Keratinocyte (primary cell): ENCODE measurements around the gene LMBR1. TPM values are rescaled to one million over a fixed set of nuclear protein-coding genes. Genes with fewer than 3 reads are reported as not detected.
"Not testable (repeated sequence)": the region's sequence is repeated elsewhere in the genome, so short reads cannot be mapped to it uniquely, and the experiment has no call there.

ENCODE experiments used
- DNase-seq: peaks from one replicate; pipeline ENCODE4 v3.0.0-alpha.2; 2011; ENCODE audit warnings: low read depth, missing footprints, low spot score
- FAIRE-seq: peaks from 2 replicates; lab custom pipeline; 2011; peaks lifted over from hg19 to GRCh38; lab: Jason Lieb, UNC
- H2AFZ ChIP-seq: 2 replicates; pipeline ENCODE4 v1.6.0; 2012; ENCODE audit warnings: low read length, control low read depth, inconsistent platforms; ENCODE audit not compliant: control insufficient read depth
- H3K27ac ChIP-seq: 2 replicates; pipeline ENCODE4 v1.5.1; 2011; ENCODE audit warnings: low read length; ENCODE audit not compliant: control insufficient read depth, insufficient read depth
- H3K27me3 ChIP-seq: 3 replicates; pipeline ENCODE4 v1.6.0; 2011; ENCODE audit warnings: low read length; ENCODE audit not compliant: control insufficient read depth, insufficient read depth; ENCODE audit errors: extremely low read depth
- H3K36me3 ChIP-seq, 2 experiments: 2 replicates in 1 of 2; 3 replicates in 1 of 2; pipeline ENCODE4 v1.5.1; 2011; ENCODE audit warnings: low read length in 2 of 2, mild to moderate bottlenecking in 1 of 2; ENCODE audit not compliant: control insufficient read depth in 2 of 2, insufficient read depth in 2 of 2; ENCODE audit errors: extremely low read depth in 1 of 2
- H3K4me1 ChIP-seq: 3 replicates; pipeline ENCODE4 v1.5.1; 2011; ENCODE audit warnings: low read length; ENCODE audit not compliant: control insufficient read depth, insufficient read depth; ENCODE audit errors: extremely low read depth
- H3K4me2 ChIP-seq: 3 replicates; pipeline ENCODE4 v1.6.0; 2011; ENCODE audit warnings: low read depth, low read length; ENCODE audit not compliant: control insufficient read depth, insufficient read depth; ENCODE audit errors: extremely low read depth
- H3K4me3 ChIP-seq, 3 experiments: fragments of 200-600 bp in 1 of 3; sonication (generic) in 1 of 3; 2 replicates in 2 of 3; 3 replicates in 1 of 3; pipeline ENCODE4 v1.5.1; 2011 to 2016; ENCODE audit warnings: low read length in 3 of 3, mild to moderate bottlenecking in 3 of 3, control low read depth in 2 of 3, inconsistent platforms in 1 of 3, low read depth in 1 of 3, mixed read lengths in 1 of 3, mixed run types in 1 of 3, moderate library complexity in 1 of 3; ENCODE audit not compliant: control insufficient read depth in 2 of 3, insufficient read depth in 2 of 3; ENCODE audit errors: extremely low read depth in 1 of 3
- H3K79me2 ChIP-seq: 2 replicates; pipeline ENCODE4 v1.6.0; 2012; ENCODE audit warnings: low read length; ENCODE audit not compliant: control insufficient read depth, insufficient read depth
- H3K9ac ChIP-seq: 3 replicates; pipeline ENCODE4 v1.6.0; 2011; ENCODE audit warnings: low read length; ENCODE audit not compliant: control insufficient read depth, insufficient read depth; ENCODE audit errors: extremely low read depth
- H3K9me1 ChIP-seq: 3 replicates; pipeline ENCODE4 v1.6.0; 2011; ENCODE audit warnings: low read length; ENCODE audit not compliant: control insufficient read depth, insufficient read depth; ENCODE audit errors: extremely low read depth
- H3K9me3 ChIP-seq: 2 replicates; pipeline ENCODE4 v1.5.1; 2012; ENCODE audit warnings: low read depth, low read length; ENCODE audit not compliant: control insufficient read depth
- H4K20me1 ChIP-seq: 3 replicates; pipeline ENCODE4 v1.6.0; 2011; ENCODE audit warnings: low read length; ENCODE audit not compliant: control insufficient read depth, insufficient read depth; ENCODE audit errors: extremely low read depth
- EZH2 ChIP-seq: IDR thresholded peaks from one replicate; pipeline ENCODE4 v1.6.1; 2012; ENCODE audit warnings: inconsistent platforms, mild to moderate bottlenecking, low read length, moderate library complexity
- dilution Hi-C: fragments of 300-500 bp; cut with MboI; formaldehyde crosslinking; loops from one replicate; pipeline ENCODE4 v1.7.0; 2020; ENCODE audit warnings: low sequenced_read_pairs; ENCODE audit not compliant: extremely low pct_ligation_motif_present
- polyA plus RNA-seq, 5 experiments: library from polyadenylated mRNA; depleted of rRNA in 3 of 5; stranded (reverse) in 3 of 5; stranded (forward) in 1 of 5; unstranded in 1 of 5; fragments of >200 nt; gene quantifications; 1 replicate in 1 of 5; 2 replicates in 3 of 5; 3 replicates in 1 of 5; pipeline versions ENCODE4 v1.2.1 to v1.2.3, GENCODE V29; 2011 to 2012; ENCODE audit warnings: missing spikeins in 2 of 5, low read depth in 1 of 5, low replicate concordance in 1 of 5
- TF ChIP-seq, protein P1 (sequence below), 3 experiments: IDR thresholded peaks in 1 of 3; conservative IDR thresholded peaks in 1 of 3; optimal IDR thresholded peaks in 1 of 3; 2 replicates in 2 of 3; 3 replicates in 1 of 3; pipeline versions ENCODE3 to v1.5.1; 2011; ENCODE audit warnings: low read length in 3 of 3, mild to moderate bottlenecking in 3 of 3, moderate library complexity in 2 of 3, control low read depth in 1 of 3, inconsistent platforms in 1 of 3; ENCODE audit not compliant: insufficient read depth in 2 of 3; ENCODE audit errors: extremely low read depth in 1 of 3

LMBR1 gene
- polyA plus RNA-seq, 1 donor (not counting 4 experiments of a cell fraction or from before 2014, with no cell fraction given), result 30.2 TPM

DNA sequence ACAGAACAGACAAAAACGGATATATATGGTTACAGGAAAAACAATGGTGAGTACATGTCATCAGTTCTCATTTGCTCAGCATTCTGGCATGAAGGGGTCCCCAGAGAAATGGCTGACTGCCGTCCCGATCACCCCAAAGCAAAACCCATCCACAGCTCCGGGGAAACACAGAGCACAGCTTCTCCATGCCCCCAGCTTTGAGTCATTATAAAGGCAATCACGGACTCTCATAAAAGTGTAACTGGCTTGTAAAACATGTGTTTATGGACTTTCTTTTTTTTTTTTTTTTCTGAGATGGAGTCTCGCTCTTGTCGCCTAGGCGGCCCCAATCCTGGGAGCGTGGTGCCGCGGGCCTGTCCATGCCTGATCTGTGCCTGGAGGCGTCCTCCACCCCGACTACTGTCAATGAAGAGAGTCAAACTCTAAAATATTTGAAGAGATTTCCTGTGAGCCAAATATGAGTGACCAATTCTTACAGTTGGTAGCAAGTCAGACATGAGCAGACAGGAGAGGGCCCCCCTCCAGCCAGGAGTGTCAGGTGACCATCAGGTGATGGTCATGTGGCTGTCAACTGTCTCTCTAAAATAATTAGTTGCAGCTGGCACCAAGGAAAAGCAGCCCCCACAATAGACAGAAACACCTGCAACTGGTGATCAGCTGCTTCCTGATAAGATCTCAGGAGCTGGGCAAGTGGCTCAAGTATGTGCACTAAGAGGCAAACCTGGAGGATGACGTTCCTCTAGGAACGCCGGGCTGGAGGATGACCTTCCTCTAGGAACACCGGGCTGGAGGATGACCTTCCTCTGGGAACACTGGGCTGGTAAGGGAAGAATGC is 34.8 kb upstream of the LMBR1 start:
- H3K79me2 ChIP-seq, result no peaks in the 10 kb centered on the region
- H3K4me2 ChIP-seq, result no peak overlapping the region
- no peaks in the 10 kb centered on the region for H4K20me1 ChIP-seq
- H3K9me1 ChIP-seq, result no peaks in the 10 kb centered on the region
- H3K36me3 ChIP-seq, result no peaks in the 10 kb centered on the region
- H3K27me3 ChIP-seq, result peaks cover 5% of the 10 kb centered on the region
- no peak for FAIRE-seq
- no peak for DNase-seq
- H2AFZ ChIP-seq, result no peak overlapping the region
- H3K9me3 ChIP-seq, result no peaks in the 10 kb centered on the region
- TF ChIP-seq, protein P1, sequence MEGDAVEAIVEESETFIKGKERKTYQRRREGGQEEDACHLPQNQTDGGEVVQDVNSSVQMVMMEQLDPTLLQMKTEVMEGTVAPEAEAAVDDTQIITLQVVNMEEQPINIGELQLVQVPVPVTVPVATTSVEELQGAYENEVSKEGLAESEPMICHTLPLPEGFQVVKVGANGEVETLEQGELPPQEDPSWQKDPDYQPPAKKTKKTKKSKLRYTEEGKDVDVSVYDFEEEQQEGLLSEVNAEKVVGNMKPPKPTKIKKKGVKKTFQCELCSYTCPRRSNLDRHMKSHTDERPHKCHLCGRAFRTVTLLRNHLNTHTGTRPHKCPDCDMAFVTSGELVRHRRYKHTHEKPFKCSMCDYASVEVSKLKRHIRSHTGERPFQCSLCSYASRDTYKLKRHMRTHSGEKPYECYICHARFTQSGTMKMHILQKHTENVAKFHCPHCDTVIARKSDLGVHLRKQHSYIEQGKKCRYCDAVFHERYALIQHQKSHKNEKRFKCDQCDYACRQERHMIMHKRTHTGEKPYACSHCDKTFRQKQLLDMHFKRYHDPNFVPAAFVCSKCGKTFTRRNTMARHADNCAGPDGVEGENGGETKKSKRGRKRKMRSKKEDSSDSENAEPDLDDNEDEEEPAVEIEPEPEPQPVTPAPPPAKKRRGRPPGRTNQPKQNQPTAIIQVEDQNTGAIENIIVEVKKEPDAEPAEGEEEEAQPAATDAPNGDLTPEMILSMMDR (optimal IDR thresholded peaks at IDR 0.05 in 1 of 3, IDR thresholded peaks at IDR 0.05 in 1 of 3, conservative IDR thresholded peaks at IDR 0.05 in 1 of 3; ENCODE audit: extremely low read depth in 1 of 3, insufficient read depth in 2 of 3, low read length in 3 of 3), result no peak
- no peak for TF ChIP-seq EZH2
- dilution Hi-C loops, result no loop called here
- H3K9ac ChIP-seq, result no peak overlapping the region
- peaks cover 10% of the 10 kb centered on the region for H3K4me1 ChIP-seq
- no peak overlapping the region for H3K4me3 ChIP-seq
- H3K27ac ChIP-seq, result no peak overlapping the region

DNA sequence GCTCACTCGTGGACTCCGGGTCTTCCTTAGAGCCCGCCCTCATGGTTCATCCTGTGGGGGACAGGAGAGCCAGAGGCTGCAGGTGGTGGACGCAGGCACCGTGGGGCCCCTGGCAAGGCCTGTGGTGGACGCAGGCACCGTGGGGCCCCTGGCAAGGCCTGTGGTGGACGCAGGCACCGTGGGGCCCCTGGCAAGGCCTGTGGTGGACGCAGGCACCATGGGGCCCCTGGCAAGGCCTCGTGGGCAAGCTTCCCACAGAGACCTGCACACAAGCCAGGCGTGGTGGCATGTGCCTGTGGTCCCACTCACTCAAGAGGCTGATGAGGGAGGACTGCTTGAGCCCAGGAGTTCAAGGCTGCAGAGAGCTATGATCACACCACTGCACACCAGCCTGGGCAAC is 32.8 kb upstream of the LMBR1 start:
- H3K9me3 ChIP-seq, H4K20me1 ChIP-seq, H3K27me3 ChIP-seq, H3K4me1 ChIP-seq, H3K36me3 ChIP-seq, dilution Hi-C loops, H2AFZ ChIP-seq, H3K4me3 ChIP-seq, H3K9me1 ChIP-seq, H3K4me2 ChIP-seq, H3K9ac ChIP-seq, DNase-seq, H3K79me2 ChIP-seq, H3K27ac ChIP-seq, FAIRE-seq: not testable (repeated sequence)

DNA sequence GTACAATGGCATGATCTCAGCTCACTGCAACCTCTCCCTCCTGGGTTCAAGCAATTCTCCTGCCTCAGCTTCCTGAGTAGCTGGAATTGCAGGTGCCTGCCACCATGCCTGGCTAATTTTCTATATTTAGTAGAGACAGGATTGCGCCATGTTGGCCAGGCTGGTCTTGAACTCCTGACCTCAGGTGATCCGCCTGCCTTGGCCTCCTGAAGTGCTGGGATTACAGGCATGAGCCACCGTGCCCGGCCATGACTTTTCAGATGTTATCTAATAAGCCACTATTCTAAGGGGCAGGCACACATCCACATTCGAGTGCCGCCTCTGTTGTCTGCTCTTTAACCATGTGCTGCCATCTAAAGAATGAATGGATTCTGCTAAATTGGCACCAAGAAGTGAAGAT is 29.3 kb upstream of the LMBR1 start:
- H3K79me2 ChIP-seq, dilution Hi-C loops, H3K9ac ChIP-seq, H3K36me3 ChIP-seq, H3K9me1 ChIP-seq, FAIRE-seq, H3K4me2 ChIP-seq, H4K20me1 ChIP-seq, DNase-seq, H3K27ac ChIP-seq, H3K27me3 ChIP-seq, H3K9me3 ChIP-seq, H2AFZ ChIP-seq, H3K4me1 ChIP-seq, H3K4me3 ChIP-seq: not testable (repeated sequence)

DNA sequence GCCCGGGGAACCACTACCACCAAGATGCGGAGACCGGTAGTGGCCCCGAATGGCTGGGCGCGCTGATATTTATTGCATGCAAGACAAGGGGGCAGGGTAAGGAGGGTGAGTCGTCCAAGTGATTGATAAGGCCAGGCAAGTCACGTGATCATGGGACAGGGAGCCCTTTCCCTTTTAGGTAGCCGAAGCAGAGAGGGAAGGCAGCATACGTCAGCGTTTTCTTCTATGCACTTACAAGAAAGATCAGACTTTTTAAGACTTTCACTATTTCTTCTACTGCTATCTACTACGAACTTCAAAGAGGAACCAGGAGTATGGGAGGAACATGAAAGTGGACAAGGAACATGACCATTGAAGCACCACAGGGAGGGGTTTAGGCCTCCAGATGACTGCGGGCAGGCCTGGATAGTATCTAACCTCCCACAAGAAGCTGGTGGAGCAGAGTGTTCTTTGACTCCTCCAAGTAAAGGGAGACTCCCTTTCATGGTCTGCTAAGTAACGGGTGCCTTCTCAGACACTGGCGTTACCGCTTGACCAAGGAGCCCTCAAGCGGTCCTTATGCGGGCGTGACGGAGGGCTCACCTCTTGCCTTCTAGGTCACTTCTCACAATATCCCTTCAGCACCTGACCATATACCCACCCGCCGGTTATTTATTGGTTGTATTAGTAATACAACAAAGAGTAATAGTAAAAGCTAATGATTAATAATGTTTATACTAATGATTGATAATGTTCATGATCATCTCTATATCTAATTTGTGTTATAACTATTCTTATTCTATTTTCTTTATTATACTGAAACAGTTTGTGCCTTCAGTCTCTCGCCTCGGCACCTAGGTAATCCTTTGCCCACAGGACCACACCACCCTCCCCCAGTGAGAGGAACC is 27.7 kb upstream of the LMBR1 start:
- H3K9ac ChIP-seq, H3K4me1 ChIP-seq, DNase-seq, H3K79me2 ChIP-seq, FAIRE-seq, H2AFZ ChIP-seq, H3K9me1 ChIP-seq, H3K27ac ChIP-seq, H3K9me3 ChIP-seq, dilution Hi-C loops, H3K36me3 ChIP-seq, H4K20me1 ChIP-seq, H3K4me3 ChIP-seq, H3K4me2 ChIP-seq, H3K27me3 ChIP-seq: not testable (repeated sequence)
